ENCODE data around the gene PSMB8. TPM values are rescaled to one million over a fixed set of nuclear protein-coding genes. Genes with fewer than 3 reads are reported as not detected.

The PSMB8 gene
- total RNA-seq, 3 donors from 2014 or later (not counting 1 experiment from before 2014, with no cell fraction given), result 160 to 170 (median 161) TPM

DNA sequence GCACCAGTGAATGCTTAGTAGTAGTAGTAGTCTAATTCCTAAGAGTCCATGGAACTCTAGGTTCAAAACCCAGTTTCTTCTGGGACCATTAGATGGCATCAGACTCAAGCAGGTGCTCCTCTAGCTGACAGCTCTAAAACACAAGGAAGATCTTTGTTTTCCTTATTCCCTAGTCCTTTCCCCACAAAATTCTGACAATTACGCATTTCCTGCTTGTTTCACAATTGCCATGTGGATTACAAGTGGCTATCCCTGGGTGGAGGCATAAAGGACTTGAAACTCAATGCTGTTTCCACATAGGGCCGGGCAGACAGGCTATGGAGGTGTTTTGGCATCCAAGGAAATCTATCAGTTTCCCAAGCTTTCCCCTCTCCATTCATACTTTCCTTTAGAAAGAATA lies 17.9 kb downstream of the PSMB8 start:
- no peak overlapping the region for H3K27ac ChIP-seq (ENCODE audit: low read length)
- Mint-ChIP-seq H3K27ac (no peak overlapping the region), H3K9me3 (no peaks in the 10 kb centered on the region), H3K4me3 (no peak overlapping the region), H3K27me3 (ENCODE audit: low read depth in 2 of 2) (no peaks in the 10 kb centered on the region), H3K36me3 (peaks cover 10% of the 10 kb centered on the region), H3K4me1 (peaks cover 0 to 5% of the 10 kb centered on the region in 2 donors)
- ATAC-seq (no peak), DNase-seq (peak in 1 of 2 donors; percentile 41)
- intact Hi-C loops (cut with micrococcal nuclease), result no loop called here
- TF ChIP-seq CTCF (IDR thresholded peaks at IDR 0.05), result no peak
- WGBS (ENCODE audit: insufficient coverage), result 100% methylated on average over 2 of the region's 2 CpGs
- no peaks in the 10 kb centered on the region for H3K4me1 ChIP-seq (ENCODE audit: control insufficient read depth, insufficient read depth, low read length)
- no peaks in the 10 kb centered on the region for H3K9me3 ChIP-seq (ENCODE audit: control insufficient read depth, insufficient read depth, low read length)
- H3K27me3 ChIP-seq (ENCODE audit: control insufficient read depth, insufficient read depth, low read length), result no peaks in the 10 kb centered on the region
- H3K4me3 ChIP-seq (ENCODE audit: low read length), result no peak overlapping the region
- peaks cover 37% of the 10 kb centered on the region for H3K36me3 ChIP-seq (ENCODE audit: control insufficient read depth, insufficient read depth, low read length)

GRCh38 chr6:32819729-32820128 lies 24.1 kb downstream of the PSMB8 start:
- Mint-ChIP-seq H3K27me3 (ENCODE audit: low read depth in 2 of 2) (no peaks in the 10 kb centered on the region), H3K4me3 (no peak overlapping the region), H3K27ac (no peak overlapping the region), H3K9me3 (no peaks in the 10 kb centered on the region), H3K36me3 (no peaks in the 10 kb centered on the region), H3K4me1 (no peaks in the 10 kb centered on the region)
- no peaks in the 10 kb centered on the region for H3K9me3 ChIP-seq (ENCODE audit: control insufficient read depth, insufficient read depth, low read length)
- H3K4me1 ChIP-seq (ENCODE audit: control insufficient read depth, insufficient read depth, low read length), result no peaks in the 10 kb centered on the region
- H3K4me3 ChIP-seq (ENCODE audit: low read length), result no peak overlapping the region
- DNase-seq (no peak), ATAC-seq (no peak)
- H3K27me3 ChIP-seq (ENCODE audit: control insufficient read depth, insufficient read depth, low read length), result no peaks in the 10 kb centered on the region
- TF ChIP-seq CTCF (IDR thresholded peaks at IDR 0.05), result no peak
- H3K27ac ChIP-seq (ENCODE audit: low read length), result no peak overlapping the region
- WGBS (ENCODE audit: insufficient coverage), result 84% methylated on average over 3 of the region's 3 CpGs
- intact Hi-C loops (cut with micrococcal nuclease), result no loop called here
- H3K36me3 ChIP-seq (ENCODE audit: control insufficient read depth, insufficient read depth, low read length), result no peaks in the 10 kb centered on the region

- no peak for ATAC-seq
- H3K9me3 Mint-ChIP-seq, result no peaks in the 10 kb centered on the region
- no peaks in the 10 kb centered on the region for H3K4me1 Mint-ChIP-seq
- intact Hi-C loops (cut with micrococcal nuclease), result no loop called here
- Histone ChIP-seq H3K27me3 (ENCODE audit: control insufficient read depth, insufficient read depth, low read length) (no peaks in the 10 kb centered on the region), H3K36me3 (ENCODE audit: control insufficient read depth, insufficient read depth, low read length) (peaks cover 3% of the 10 kb centered on the region), H3K9me3 (ENCODE audit: control insufficient read depth, insufficient read depth, low read length) (no peaks in the 10 kb centered on the region), H3K27ac (ENCODE audit: low read length) (no peak overlapping the region), H3K4me1 (ENCODE audit: control insufficient read depth, insufficient read depth, low read length) (no peaks in the 10 kb centered on the region), H3K4me3 (ENCODE audit: low read length) (no peak overlapping the region)
- H3K36me3 Mint-ChIP-seq, result no peaks in the 10 kb centered on the region
- no peaks in the 10 kb centered on the region for H3K27me3 Mint-ChIP-seq (ENCODE audit: low read depth in 2 of 2)
- no peak overlapping the region for H3K27ac Mint-ChIP-seq
- WGBS (ENCODE audit: insufficient coverage), result 37% methylated on average over 1 of the region's 2 CpGs
- no peak for TF ChIP-seq CTCF (IDR thresholded peaks at IDR 0.05)
- no peak for DNase-seq
- no peak overlapping the region for H3K4me3 Mint-ChIP-seq
These were observed 25.0 kb downstream of the PSMB8 start for GRCh38 chr6:32818867-32819266.

DNA sequence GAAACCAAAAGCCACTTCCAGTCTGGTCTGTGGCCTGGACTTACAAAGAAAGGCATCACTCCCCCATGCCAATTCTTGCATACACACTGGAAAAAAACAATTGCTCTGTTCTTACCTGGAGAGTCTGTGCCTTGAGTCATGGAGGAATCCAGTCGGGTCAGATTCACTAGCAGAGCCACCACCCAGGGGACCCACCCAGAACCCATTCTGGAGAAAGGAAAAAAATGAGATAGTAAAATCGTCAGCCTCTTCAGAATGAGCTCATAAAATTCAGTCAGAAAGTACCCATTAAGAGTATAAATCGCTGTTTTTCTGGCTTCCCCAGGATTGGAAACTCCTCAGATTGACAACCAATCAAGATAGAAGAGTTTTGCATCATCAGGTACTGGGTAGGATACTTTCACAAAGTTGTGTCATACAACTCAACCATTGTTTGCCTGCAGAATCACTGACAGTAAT lies 27.1 kb downstream of the PSMB8 start, which contains the start of gene HLA-DOB:
HLA-DOB (minus strand) TSS at position 257 of the 459 bp plus-strand sequence; CDS start at position 206, 51 bp downstream.
- Histone ChIP-seq H3K36me3 (ENCODE audit: control insufficient read depth, insufficient read depth, low read length) (peaks cover 4% of the 10 kb centered on the region), H3K27ac (ENCODE audit: low read length) (peak within 1 kb of the TSS; percentile 76), H3K4me1 (ENCODE audit: control insufficient read depth, insufficient read depth, low read length) (no peaks in the 10 kb centered on the region), H3K4me3 (ENCODE audit: low read length) (peak within 1 kb of the TSS; percentile 48), H3K27me3 (ENCODE audit: control insufficient read depth, insufficient read depth, low read length) (no peaks in the 10 kb centered on the region), H3K9me3 (ENCODE audit: control insufficient read depth, insufficient read depth, low read length) (no peaks in the 10 kb centered on the region)
- no peaks in the 10 kb centered on the region for H3K4me1 Mint-ChIP-seq
- peak; percentile 50 to 85 (median 66) for ATAC-seq
- no peaks in the 10 kb centered on the region for H3K27me3 Mint-ChIP-seq (ENCODE audit: low read depth in 2 of 2)
- WGBS (ENCODE audit: insufficient coverage), result 65% methylated on average over 3 of the region's 3 CpGs
- no peak within 1 kb of the TSS for H3K4me3 Mint-ChIP-seq
- H3K9me3 Mint-ChIP-seq, result no peaks in the 10 kb centered on the region
- intact Hi-C loops (cut with micrococcal nuclease), result no loop called here
- H3K36me3 Mint-ChIP-seq, result no peaks in the 10 kb centered on the region
- TF ChIP-seq CTCF (IDR thresholded peaks at IDR 0.05), result no peak
- H3K27ac Mint-ChIP-seq, result no peak within 1 kb of the TSS
- DNase-seq, result peak in 1 of 2 donors; percentile 54
